Lower lobe of right lung (tissue), 2 donors: Measurements from ENCODE around the gene PTPN12. TPM values are rescaled to one million over a fixed set of nuclear protein-coding genes. Genes with fewer than 3 reads are reported as not detected.

Source experiments
- ATAC-seq, 2 donors: fragments of 200-7000 bp; cut with Tn5 transposase; one replicate each; pipeline ENCODE4 v1.9.1; 2020 to 2022; ENCODE audit warnings: mild to moderate bottlenecking in 2 of 2, moderate library complexity in 2 of 2
- DNase-seq: peaks from one replicate; pipeline ENCODE4 v3.0.0-alpha.2; 2020
- H3K27ac ChIP-seq: fragments of 200-600 bp; one replicate; pipeline ENCODE4 v1.8.0; 2022
- H3K27me3 ChIP-seq: fragments of 200-600 bp; one replicate; pipeline ENCODE4 v1.8.0; 2022; ENCODE audit warnings: low read depth
- H3K36me3 ChIP-seq: fragments of 200-600 bp; one replicate; pipeline ENCODE4 v1.8.0; 2022; ENCODE audit warnings: mild to moderate bottlenecking
- H3K4me1 ChIP-seq: fragments of 200-600 bp; one replicate; pipeline ENCODE4 v1.8.0; 2022
- H3K4me3 ChIP-seq: fragments of 200-600 bp; one replicate; pipeline ENCODE4 v1.8.0; 2022; ENCODE audit warnings: mild to moderate bottlenecking
- H3K9me3 ChIP-seq: fragments of 200-600 bp; one replicate; pipeline ENCODE4 v1.8.0; 2022
- intact Hi-C: fragments of 100-400 bp; cut with DNase I; formaldehyde crosslinking; loops from one replicate; pipeline ENCODE4 v1.11.0; 2022
- total RNA-seq: library from RNA; stranded (reverse); fragmentation: NEBNext Ultra II Directional; extraction: Animal tissue kit (Norgen Biotek cat#: 25700); gene quantifications from one replicate; pipeline ENCODE4 v1.2.1, GENCODE V29; 2021
- TF ChIP-seq, protein P1 (sequence below): fragments of 200-600 bp; IDR thresholded peaks from one replicate; pipeline ENCODE4 v1.8.0; 2022; ENCODE audit warnings: antibody characterized with exemption, mild to moderate bottlenecking
- donor health status: DM: no; HTN: yes; CAD: no; lungs with severe emphysema.

The PTPN12 gene
- total RNA-seq, 1 donor from 2014 or later, result 164 TPM

DNA sequence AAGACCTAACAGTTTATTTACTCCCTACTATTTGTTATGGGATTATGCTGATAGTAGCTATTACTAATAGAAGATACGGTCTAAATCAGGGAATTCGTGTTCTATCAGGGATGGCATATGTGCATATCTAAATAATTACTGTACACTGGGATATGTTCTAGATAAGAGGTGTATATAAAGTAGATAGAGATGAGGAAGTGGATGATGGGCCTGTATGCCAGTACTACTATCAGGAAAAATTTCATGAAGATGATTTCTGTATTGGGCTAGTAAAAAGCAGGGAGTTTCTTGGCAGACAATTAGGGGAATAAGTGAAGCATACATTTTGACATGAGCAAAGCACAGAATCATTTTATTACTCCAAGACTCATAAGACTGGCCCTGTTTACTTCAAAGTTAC, 26.2 kb downstream of the PTPN12 start:
- H3K4me1 ChIP-seq, result peaks cover 74% of the 10 kb centered on the region
- intact Hi-C loops, result no loop called here
- no peak for ATAC-seq

DNA sequence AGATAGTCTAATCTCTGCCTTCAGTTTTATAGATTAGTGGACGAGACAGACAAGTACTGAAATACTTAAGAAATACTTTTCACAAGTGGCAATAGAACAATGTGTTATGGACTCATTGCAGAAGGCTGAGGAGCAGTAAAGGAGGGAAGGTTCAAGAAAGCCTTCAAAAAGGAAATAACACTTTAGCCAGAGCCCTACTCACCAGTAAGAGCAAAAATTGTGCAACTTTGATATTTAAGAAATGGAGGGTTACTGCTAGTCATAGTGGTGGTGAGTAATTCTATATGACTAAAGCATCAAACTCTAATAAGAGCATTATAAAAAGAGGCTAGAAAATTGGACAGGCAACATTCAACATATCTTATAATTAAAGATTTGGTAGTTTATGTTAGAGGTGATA, 28.8 kb downstream of the PTPN12 start:
- peaks cover 70% of the 10 kb centered on the region for H3K4me1 ChIP-seq
- H3K9me3 ChIP-seq, result no peaks in the 10 kb centered on the region
- TF ChIP-seq, protein P1, sequence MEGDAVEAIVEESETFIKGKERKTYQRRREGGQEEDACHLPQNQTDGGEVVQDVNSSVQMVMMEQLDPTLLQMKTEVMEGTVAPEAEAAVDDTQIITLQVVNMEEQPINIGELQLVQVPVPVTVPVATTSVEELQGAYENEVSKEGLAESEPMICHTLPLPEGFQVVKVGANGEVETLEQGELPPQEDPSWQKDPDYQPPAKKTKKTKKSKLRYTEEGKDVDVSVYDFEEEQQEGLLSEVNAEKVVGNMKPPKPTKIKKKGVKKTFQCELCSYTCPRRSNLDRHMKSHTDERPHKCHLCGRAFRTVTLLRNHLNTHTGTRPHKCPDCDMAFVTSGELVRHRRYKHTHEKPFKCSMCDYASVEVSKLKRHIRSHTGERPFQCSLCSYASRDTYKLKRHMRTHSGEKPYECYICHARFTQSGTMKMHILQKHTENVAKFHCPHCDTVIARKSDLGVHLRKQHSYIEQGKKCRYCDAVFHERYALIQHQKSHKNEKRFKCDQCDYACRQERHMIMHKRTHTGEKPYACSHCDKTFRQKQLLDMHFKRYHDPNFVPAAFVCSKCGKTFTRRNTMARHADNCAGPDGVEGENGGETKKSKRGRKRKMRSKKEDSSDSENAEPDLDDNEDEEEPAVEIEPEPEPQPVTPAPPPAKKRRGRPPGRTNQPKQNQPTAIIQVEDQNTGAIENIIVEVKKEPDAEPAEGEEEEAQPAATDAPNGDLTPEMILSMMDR, result no peak
- no peaks in the 10 kb centered on the region for H3K27me3 ChIP-seq
- peaks cover 1% of the 10 kb centered on the region for H3K36me3 ChIP-seq
- no peak for DNase-seq
- H3K27ac ChIP-seq, result no peak overlapping the region
- intact Hi-C loops, result no loop called here
- H3K4me3 ChIP-seq, result no peak overlapping the region
- ATAC-seq, result peak; percentile 61 to 80

More for the DNA sequence above, 26.2 kb downstream of the PTPN12 start:
- Histone ChIP-seq H3K4me3 (no peak overlapping the region), H3K36me3 (no peaks in the 10 kb centered on the region), H3K9me3 (no peaks in the 10 kb centered on the region), H3K27ac (no peak overlapping the region), H3K27me3 (no peaks in the 10 kb centered on the region)
- DNase-seq, result no peak
- TF ChIP-seq, protein P1, result no peak

DNA sequence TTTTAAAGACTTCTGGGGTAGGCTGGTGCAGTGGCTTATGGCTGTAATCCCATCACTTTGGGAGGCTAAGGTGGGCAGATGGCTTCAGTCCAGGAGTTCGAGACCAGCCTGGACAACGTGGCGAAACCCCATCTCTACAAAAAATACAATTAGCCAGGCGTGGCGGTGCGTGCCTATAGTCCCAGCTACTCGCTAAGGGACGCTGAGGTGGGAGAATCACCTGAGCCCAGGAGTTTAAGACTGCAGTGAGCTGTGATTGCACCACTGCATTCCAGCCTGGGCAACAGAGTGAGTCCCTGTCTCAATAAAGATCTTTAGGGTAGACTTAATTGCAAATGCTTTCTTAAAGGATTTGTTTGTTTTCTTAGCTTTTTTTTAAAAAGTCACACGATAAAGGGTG, 29.3 kb downstream of the PTPN12 start:
- Histone ChIP-seq H3K36me3 (peaks cover 6% of the 10 kb centered on the region), H3K27ac (no peak overlapping the region), H3K4me3 (no peak overlapping the region), H3K4me1 (peaks cover 69% of the 10 kb centered on the region), H3K27me3 (no peaks in the 10 kb centered on the region), H3K9me3 (no peaks in the 10 kb centered on the region)
- ATAC-seq (peak in 1 of 2 donors; percentile 38), DNase-seq (no peak)
- intact Hi-C loops, result no loop called here
- TF ChIP-seq, protein P1, result no peak

DNA sequence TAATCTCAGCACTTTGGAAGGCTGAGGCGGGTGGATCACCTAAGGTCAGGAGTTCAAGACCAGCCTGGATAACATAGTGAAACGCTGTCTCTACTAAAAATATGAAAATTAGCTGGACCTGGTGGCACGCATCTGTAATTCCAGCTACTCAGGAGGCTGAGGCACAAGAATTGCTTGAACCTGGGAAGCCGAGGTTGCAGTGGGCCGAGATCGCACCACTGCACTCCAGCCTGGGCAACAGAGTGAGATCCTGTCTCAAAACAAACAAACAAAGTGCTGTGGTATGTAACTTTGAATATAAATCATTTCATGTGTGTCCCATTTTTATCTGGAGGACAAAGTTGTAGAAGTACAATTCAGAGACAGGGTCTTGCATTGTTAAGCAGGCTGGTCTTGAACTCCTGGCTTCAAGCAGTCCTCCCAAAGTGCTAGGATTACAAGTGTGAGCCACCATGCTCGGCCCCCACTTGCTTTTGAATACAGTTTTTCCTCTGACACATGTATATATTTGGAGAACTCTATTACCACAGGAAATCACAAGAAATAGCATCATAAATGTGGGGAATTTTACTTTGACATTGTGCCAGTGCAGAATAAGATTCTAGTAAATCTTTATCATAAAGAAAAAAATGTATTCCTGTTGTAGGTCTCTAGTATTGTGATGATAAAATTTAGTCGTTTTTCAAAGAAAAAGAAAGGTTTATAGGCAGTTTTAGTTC, 32.6 kb downstream of the PTPN12 start:
- no peaks in the 10 kb centered on the region for H3K27me3 ChIP-seq
- no peak overlapping the region for H3K4me3 ChIP-seq
- no peaks in the 10 kb centered on the region for H3K9me3 ChIP-seq
- ATAC-seq (no peak), DNase-seq (no peak)
- intact Hi-C loops, result no loop called here
- H3K36me3 ChIP-seq, result peaks cover 39% of the 10 kb centered on the region
- H3K4me1 ChIP-seq, result peaks cover 54% of the 10 kb centered on the region
- TF ChIP-seq, protein P1, result no peak
- H3K27ac ChIP-seq, result no peak overlapping the region

DNA sequence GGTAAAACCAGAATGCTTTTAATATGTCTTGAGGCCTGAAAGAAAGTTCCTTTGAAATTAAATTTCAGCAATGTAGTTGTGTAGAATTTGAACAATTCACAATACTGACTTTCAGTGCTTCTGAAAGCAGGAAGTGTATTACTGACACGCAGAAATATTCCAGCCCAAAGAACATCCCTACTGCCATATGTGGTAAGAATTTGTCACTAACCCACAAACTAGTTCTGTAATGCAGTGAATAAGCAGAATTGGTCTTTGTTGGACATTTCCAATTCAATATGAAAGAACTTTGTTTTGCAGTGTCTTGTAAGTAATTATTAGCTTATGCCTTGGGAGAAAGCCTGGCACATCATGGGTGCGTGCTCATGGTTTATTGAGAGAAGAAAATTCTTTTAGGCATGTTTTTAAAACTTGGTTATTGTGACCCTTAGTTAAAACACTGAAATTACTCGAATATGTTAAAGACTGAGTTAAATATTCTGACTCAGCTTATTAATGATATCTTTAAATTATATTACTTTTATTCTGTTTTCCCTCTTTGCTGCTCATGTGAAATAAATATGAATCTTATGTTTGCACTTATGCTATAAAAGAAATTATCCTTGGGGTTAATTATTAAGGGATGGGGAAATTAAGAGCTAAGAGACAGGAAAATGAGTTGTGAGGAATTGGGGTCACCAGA, 33.4 kb downstream of the PTPN12 start:
- Histone ChIP-seq H3K27ac (peak overlapping the region; percentile 9), H3K27me3 (no peaks in the 10 kb centered on the region), H3K4me1 (peaks cover 46% of the 10 kb centered on the region), H3K4me3 (no peak overlapping the region), H3K9me3 (no peaks in the 10 kb centered on the region), H3K36me3 (peaks cover 45% of the 10 kb centered on the region)
- intact Hi-C loops, result no loop called here
- DNase-seq, result no peak
- TF ChIP-seq, protein P1, result no peak
- peak; percentile 47 to 56 for ATAC-seq
